Stimulated activated CD8-positive, alpha-beta memory T cell treated with anti-CD3 and anti-CD28 coated beads, Interleukin-15, amount 100 ng/mL, for 48 hours (primary cell): ENCODE measurements around the gene DLX6.
A peak's percentile ranks its signal among the peaks of the same experiment; 100 is the strongest.
"Not testable (repeated sequence)": the region's sequence is repeated elsewhere in the genome, so short reads cannot be mapped to it uniquely, and the experiment has no call there.

Experiments
- DNase-seq, 2 donors: peaks; one replicate each; pipeline ENCODE4 v3.0.0-alpha.2; 2020; ENCODE audit warnings: low read depth in 2 of 2

Gene DLX6

GRCh38 chr7:97021747-97022490 is 16.6 kb downstream of the DLX6 start:
- DNase-seq = no peak

- DNase-seq = no peak
Observed at GRCh38 chr7:97022491-97023306, 17.3 kb downstream of the DLX6 start.

- no peak for DNase-seq
Observed at GRCh38 chr7:97024209-97025129, 19.1 kb downstream of the DLX6 start, which contains the start of gene DLX5. Gene DLX5, minus strand, starts transcription at chr7:97024831. Its CDS starts 208 bp downstream, at chr7:97024623.

- no peak for DNase-seq
Observed at GRCh38 chr7:97025130-97025499, 19.8 kb downstream of the DLX6 start.

- no peak for DNase-seq
Observed at GRCh38 chr7:97025983-97026714, 20.8 kb downstream of the DLX6 start.

- no peak for DNase-seq
Observed at GRCh38 chr7:97026715-97027426, 21.5 kb downstream of the DLX6 start.

- peak; percentile 23 to 33 for DNase-seq
Observed at GRCh38 chr7:97027427-97028234, 22.3 kb downstream of the DLX6 start.

- not testable (repeated sequence) for DNase-seq
Observed at GRCh38 chr7:97034213-97034852, 29.0 kb downstream of the DLX6 start.

GRCh38 chr7:97039374-97040065 is 34.2 kb downstream of the DLX6 start:
- no peak for DNase-seq

GRCh38 chr7:97043281-97043680 is 37.9 kb downstream of the DLX6 start:
- DNase-seq = no peak
